ENCODE results near the gene BEST4.
"Not testable (repeated sequence)": the region's sequence is repeated elsewhere in the genome, so short reads cannot be mapped to it uniquely, and the experiment has no call there.

The BEST4 gene

GRCh38 chr1:44826375-44827196, 38.6 kb upstream of the BEST4 start:
- H3K4me3 Mint-ChIP-seq, result no peak overlapping the region

GRCh38 chr1:44824392-44824791, 36.4 kb upstream of the BEST4 start:
- H3K36me3 Mint-ChIP-seq (ENCODE audit: low read depth); H3K4me3 Mint-ChIP-seq; H3K27ac Mint-ChIP-seq; H3K9me3 Mint-ChIP-seq; H3K27me3 Mint-ChIP-seq (ENCODE audit: low read depth): not testable (repeated sequence)
- peaks cover 21% of the 10 kb centered on the region for H3K4me1 Mint-ChIP-seq

More at GRCh38 chr1:44826375-44827196, 38.6 kb upstream of the BEST4 start:
- no peaks in the 10 kb centered on the region for H3K27me3 Mint-ChIP-seq (ENCODE audit: low read depth)
- H3K36me3 Mint-ChIP-seq (ENCODE audit: low read depth), result no peaks in the 10 kb centered on the region
- H3K9me3 Mint-ChIP-seq, result no peaks in the 10 kb centered on the region
- H3K4me1 Mint-ChIP-seq, result peaks cover under 1% of the 10 kb centered on the region
- no peak for TF ChIP-seq CTCF (IDR thresholded peaks at IDR 0.05; ENCODE audit: unreplicated experiment in 3 of 3)
- no peak overlapping the region for H3K27ac Mint-ChIP-seq

- H3K27ac Mint-ChIP-seq, result no peak overlapping the region
- peaks cover 2% of the 10 kb centered on the region for H3K27me3 Mint-ChIP-seq (ENCODE audit: low read depth)
- TF ChIP-seq CTCF (IDR thresholded peaks at IDR 0.05; ENCODE audit: unreplicated experiment in 3 of 3), result no peak
- no peaks in the 10 kb centered on the region for H3K36me3 Mint-ChIP-seq (ENCODE audit: low read depth)
- H3K9me3 Mint-ChIP-seq, result no peaks in the 10 kb centered on the region
- H3K4me1 Mint-ChIP-seq, result peaks cover 27% of the 10 kb centered on the region
- H3K4me3 Mint-ChIP-seq, result no peak overlapping the region
Measured at GRCh38 chr1:44822981-44823451, 35.0 kb upstream of the BEST4 start.

GRCh38 chr1:44822131-44822701, 34.2 kb upstream of the BEST4 start:
- Mint-ChIP-seq H3K4me3 (no peak overlapping the region), H3K27ac (peak overlapping the region in 1 of 3 experiments; percentile 100), H3K4me1 (peaks cover 29% of the 10 kb centered on the region), H3K36me3 (ENCODE audit: low read depth) (no peaks in the 10 kb centered on the region), H3K9me3 (no peaks in the 10 kb centered on the region), H3K27me3 (ENCODE audit: low read depth) (peaks cover 4% of the 10 kb centered on the region)
- TF ChIP-seq CTCF (IDR thresholded peaks at IDR 0.05; ENCODE audit: unreplicated experiment in 3 of 3), result no peak

GRCh38 chr1:44821240-44821715, 33.3 kb upstream of the BEST4 start:
- Mint-ChIP-seq H3K36me3 (ENCODE audit: low read depth) (no peaks in the 10 kb centered on the region), H3K27ac (peak overlapping the region; percentile 100), H3K4me3 (peak overlapping the region; percentile 87 to 90 (median 88)), H3K9me3 (no peaks in the 10 kb centered on the region), H3K27me3 (ENCODE audit: low read depth) (peaks cover 4% of the 10 kb centered on the region), H3K4me1 (peaks cover 29% of the 10 kb centered on the region)
- no peak for TF ChIP-seq CTCF (IDR thresholded peaks at IDR 0.05; ENCODE audit: unreplicated experiment in 3 of 3)

- H3K27ac Mint-ChIP-seq, result peak overlapping the region; percentile 100
- H3K9me3 Mint-ChIP-seq, result no peaks in the 10 kb centered on the region
- H3K4me1 Mint-ChIP-seq, result peaks cover 29% of the 10 kb centered on the region
- H3K4me3 Mint-ChIP-seq, result peak overlapping the region; percentile 87 to 90 (median 88)
- no peak for TF ChIP-seq CTCF (IDR thresholded peaks at IDR 0.05; ENCODE audit: unreplicated experiment in 3 of 3)
- H3K36me3 Mint-ChIP-seq (ENCODE audit: low read depth), result peaks cover 3% of the 10 kb centered on the region
- peaks cover 4% of the 10 kb centered on the region for H3K27me3 Mint-ChIP-seq (ENCODE audit: low read depth)
Measured at GRCh38 chr1:44820328-44821239, 32.6 kb upstream of the BEST4 start.

All from nephron (organoid).